ENCODE results near the gene DGKI.
A peak's percentile ranks its signal among the peaks of the same experiment; 100 is the strongest.

DGKI gene

GRCh38 chr7:137846827-137847567 lies at the start of gene DGKI:
Gene DGKI, minus strand, starts transcription at chr7:137846974.
- no peak for DNase-seq

DNA sequence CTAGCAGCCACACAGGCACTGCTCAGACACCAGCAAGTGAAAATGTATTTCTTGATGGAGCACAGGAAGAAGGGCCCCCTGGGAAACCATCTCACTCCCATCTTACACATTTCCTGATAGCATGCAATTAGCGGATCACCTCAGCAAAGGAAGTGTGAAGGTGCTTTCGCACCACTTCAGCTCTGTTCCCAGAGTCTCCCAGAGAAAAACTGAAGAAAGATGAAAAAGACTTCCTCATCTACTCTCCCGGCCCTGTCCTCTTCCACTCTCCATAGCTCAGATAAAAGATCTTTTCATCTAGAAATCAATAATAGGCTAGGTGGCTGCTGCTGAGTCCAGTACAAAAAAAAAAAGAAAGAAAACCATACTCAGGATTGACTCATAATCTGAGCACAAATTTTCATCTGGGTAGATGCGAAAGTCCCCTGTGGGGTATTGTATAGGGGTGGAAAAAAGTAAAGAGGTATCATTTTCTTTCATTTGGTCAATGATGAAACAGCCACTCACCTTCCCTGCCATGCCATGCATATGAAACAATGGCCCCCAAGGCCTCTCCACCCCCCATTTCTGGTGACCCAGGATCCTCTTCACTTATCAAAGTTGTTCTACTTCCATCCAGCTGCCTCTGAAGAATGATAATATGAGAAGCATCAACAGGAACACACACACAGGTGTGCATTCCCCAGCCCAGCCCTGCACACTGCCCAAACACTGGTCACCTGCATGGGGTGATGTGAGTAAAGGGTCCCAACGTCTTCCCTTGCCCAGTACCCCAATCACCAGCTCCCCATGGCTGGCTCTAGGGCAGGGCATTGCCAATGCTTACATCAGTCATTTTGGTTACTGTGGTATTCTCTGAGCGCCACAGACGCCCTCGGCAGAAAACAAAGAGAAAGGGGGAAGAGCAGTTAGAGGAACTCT lies 48.8 kb upstream of the DGKI start:
- peak; percentile 42 for DNase-seq

- no peak for DNase-seq
Observed at GRCh38 chr7:137893143-137893742, 46.5 kb upstream of the DGKI start.

GRCh38 chr7:137891016-137891655 lies 44.4 kb upstream of the DGKI start:
- no peak for DNase-seq

DNA sequence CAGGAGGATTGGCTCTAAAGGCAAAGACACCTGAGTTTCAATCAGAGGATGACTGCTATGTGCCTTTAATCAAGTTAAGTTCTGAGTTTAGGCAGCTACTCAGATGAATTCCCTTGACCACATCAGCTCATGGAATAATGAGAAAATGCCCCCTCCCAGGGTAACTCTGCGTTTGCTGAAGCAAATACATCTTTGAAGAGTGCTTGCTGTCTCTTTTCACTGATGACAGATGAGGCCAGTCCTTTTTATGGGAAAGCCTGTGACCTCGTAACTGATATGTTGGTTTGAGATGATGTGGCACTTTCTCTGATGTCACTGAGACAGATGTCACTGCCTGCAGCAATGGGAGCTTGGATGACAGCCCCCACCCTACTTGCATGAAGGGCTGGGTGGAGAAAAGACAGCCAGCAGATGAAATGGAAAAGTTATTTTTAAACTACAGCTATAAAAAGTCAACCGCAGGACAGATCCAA lies 43.7 kb upstream of the DGKI start:
- peak; percentile 46 for DNase-seq

- DNase-seq, result no peak
Observed at GRCh38 chr7:137888241-137888640, 41.5 kb upstream of the DGKI start.

GRCh38 chr7:137886746-137887145 lies 40.0 kb upstream of the DGKI start:
- DNase-seq, result no peak

DNA sequence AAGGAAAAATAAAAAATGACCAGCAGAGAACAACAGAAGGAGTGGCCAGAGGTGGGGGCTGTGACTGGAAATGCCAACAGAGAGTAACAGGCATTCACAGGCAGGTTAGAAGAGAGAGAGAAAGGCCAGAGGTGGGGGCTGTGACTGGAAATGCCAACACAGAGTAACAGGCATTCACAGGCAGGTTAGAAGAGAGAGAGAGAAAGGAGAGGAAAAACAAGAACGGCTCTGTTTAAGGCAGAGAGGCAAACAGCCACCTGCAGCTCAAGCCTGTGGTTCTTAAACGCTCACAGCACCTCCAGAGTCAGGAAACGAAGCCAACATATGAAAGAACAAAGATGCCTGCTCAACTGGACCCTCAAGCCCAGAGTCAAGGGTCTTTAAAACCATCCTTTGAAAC lies 39.5 kb upstream of the DGKI start:
- DNase-seq, result no peak

GRCh38 chr7:137885678-137886077 lies 38.9 kb upstream of the DGKI start:
- DNase-seq, result no peak

DNA sequence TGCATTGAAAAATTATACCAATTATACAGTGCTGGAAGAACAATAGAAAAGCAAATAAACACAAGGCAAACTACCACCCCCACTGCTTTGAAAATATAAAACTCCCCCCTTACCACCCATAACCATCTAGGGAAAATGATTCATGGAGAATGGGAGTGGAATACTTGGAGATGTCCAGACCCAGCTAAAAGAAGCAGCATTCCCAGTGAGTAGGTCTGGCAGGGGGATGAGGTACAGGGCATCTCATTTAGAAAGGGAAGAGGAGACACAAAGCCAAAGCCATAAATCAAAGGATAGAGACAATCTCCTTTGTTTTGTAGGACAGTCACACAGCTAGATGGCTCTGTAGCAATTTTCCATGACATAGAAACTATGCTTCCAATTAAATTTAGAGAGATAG lies 36.0 kb upstream of the DGKI start:
- DNase-seq, result no peak

DNA sequence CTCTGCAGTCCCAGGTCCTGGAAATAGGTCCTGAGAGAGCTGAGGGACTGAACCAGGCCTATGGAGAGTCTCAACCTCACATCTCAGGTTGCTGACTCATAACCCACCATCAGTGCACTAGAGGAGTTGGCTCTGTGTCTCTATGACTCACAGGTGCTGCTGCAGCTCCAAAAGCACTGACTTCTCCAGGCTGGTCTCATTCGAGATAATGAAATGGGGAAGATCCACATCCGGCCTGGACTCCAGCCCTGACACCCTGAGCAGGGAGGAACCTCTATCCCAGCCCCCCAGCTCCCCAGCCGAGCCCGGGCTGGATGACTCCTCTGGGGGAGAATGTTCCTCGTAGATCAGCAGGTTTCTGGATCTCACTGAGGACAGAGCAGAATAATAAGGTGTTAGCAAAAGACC lies 35.5 kb upstream of the DGKI start:
- peak; percentile 37 for DNase-seq

- DNase-seq, result no peak
Observed at GRCh38 chr7:137881607-137882260, 35.0 kb upstream of the DGKI start.

- DNase-seq, result peak; percentile 68
Observed at GRCh38 chr7:137880432-137880831, 33.7 kb upstream of the DGKI start.

GRCh38 chr7:137879357-137880158 lies 32.8 kb upstream of the DGKI start:
- DNase-seq, result peak; percentile 11

DNA sequence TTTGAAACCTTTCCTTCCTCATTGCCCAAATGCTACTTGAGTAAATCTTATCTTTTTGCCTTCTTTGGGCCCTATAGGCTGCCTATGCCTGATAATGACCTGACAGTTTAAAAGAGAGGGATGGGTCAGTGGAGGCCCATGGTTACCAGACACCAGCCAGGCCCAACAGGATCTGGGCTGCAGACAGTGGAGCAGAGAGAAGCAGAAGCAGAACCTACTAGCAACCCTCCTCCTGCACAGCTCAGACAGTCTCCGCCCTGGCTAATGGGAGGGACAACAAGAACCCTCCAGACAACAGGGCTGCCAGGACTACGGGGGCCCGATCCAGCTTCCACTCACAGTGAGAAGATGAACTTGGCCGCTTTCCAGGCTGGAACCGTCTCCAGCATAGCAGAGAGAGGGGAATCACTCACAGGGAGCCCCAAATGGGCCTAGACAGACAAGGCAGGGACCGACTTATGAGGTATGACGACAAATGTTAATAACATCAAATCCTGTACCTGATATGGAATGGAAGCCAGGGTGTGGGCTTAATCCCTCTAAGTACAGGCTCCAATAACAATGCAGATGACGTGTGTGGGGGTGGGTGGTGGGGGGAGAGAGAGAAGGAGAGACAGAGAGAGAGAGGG lies 31.7 kb upstream of the DGKI start:
- DNase-seq, result no peak

- DNase-seq, result no peak
Observed at GRCh38 chr7:137877027-137877675, 30.4 kb upstream of the DGKI start.

- no peak for DNase-seq
Observed at GRCh38 chr7:137875746-137876145, 29.0 kb upstream of the DGKI start.

GRCh38 chr7:137873979-137874777 lies 27.4 kb upstream of the DGKI start:
- DNase-seq, result no peak

GRCh38 chr7:137873524-137873923 lies 26.8 kb upstream of the DGKI start:
- no peak for DNase-seq

Measured in MV-4-11 (cell line).